Endometrial microvascular endothelial cells (primary cell): ENCODE results near the gene GIMAP8. TPM values are rescaled to one million over a fixed set of nuclear protein-coding genes. Genes with fewer than 3 reads are reported as not detected.

Experiments used
- total RNA-seq: library from RNA; depleted of rRNA; stranded (reverse); fragments of >200 nt; gene quantifications from one replicate; pipeline ENCODE4 v1.2.3, GENCODE V29; 2015; ENCODE audit errors: inconsistent ontology term

Gene GIMAP8
- total RNA-seq, 1 donor from 2014 or later: 4.5 TPM

Other genes with a start within 250 kb of the GIMAP8 start
- gene LRRC61, start 127.3 kb upstream of the GIMAP8 start, total RNA-seq: 0.56 TPM
- not detected for gene ACTR3C, start 127.1 kb upstream of the GIMAP8 start, total RNA-seq
- gene RARRES2, start 109.0 kb upstream of the GIMAP8 start, total RNA-seq: not detected
- gene REPIN1, start 81.8 kb upstream of the GIMAP8 start, total RNA-seq: 125 TPM
- 4.5 TPM for gene ZNF775, start 71.3 kb upstream of the GIMAP8 start, total RNA-seq
- 7.0 TPM for gene GIMAP7, start 64.2 kb downstream of the GIMAP8 start, total RNA-seq
- gene GIMAP4, start 116.8 kb downstream of the GIMAP8 start, total RNA-seq: 43.2 TPM
- 84.6 TPM for gene GIMAP6, start 181.8 kb downstream of the GIMAP8 start, total RNA-seq
- 28.7 TPM for gene GIMAP2, start 235.1 kb downstream of the GIMAP8 start, total RNA-seq